ENCODE measurements around the gene CKAP5. TPM values are rescaled to one million over a fixed set of nuclear protein-coding genes. Genes with fewer than 3 reads are reported as not detected.
"Not testable (repeated sequence)": the region's sequence is repeated elsewhere in the genome, so short reads cannot be mapped to it uniquely, and the experiment has no call there.

CKAP5 gene
- total RNA-seq, 4 donors from 2014 or later: 27.2 to 37.0 (median 31.6) TPM

DNA sequence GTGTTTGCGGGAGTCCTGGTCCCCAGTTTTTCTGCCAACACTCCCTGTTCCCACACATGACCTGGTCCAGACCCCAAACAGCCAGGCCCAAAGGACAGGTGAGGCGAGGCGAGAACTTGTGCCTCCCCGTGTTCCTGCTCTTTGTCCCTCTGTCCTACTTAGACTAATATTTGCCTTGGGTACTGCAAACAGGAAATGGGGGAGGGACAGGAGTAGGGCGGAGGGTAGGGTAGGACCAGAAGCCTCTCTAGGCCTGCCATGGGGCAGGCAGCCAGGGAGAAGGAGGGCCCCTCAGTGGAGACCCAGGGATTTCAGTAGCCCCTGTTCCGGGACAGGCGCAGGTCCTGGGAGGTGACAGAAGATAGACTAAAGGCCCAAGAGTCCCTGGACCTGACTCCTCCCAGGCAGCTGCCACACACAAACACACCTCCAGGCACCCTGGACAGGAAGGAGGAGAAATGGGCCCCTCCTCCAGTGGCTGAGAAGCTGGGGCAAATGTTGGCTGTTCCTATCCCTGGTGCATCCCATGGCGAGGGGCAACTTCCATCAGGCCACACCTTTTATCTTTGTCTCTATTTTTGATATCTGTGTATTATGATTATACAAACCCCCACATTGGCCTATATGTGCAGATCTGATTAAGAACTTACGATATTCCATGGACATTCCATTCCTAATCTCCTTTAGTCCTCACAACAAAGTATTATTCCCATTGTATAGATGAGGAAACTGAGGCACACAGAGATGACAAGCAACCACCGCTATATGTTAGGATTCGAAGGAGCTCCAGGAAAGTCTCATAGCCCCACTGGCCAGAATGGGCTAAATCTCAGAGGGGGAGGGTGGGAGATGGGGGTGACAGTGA lies 127.7 kb downstream of the CKAP5 start:
- no peak for DNase-seq (ENCODE audit: low spot score)
- ATAC-seq (ENCODE audit: low FRiP score): no peak
- no peak for TF ChIP-seq CTCF (IDR thresholded peaks at IDR 0.05)

GRCh38 chr11:46717825-46718154 lies 128.3 kb downstream of the CKAP5 start:
- DNase-seq (ENCODE audit: low spot score); ATAC-seq (ENCODE audit: low FRiP score): not testable (repeated sequence)

GRCh38 chr11:46712874-46713576 lies 133.1 kb downstream of the CKAP5 start:
- ATAC-seq (ENCODE audit: low FRiP score): no peak
- DNase-seq (ENCODE audit: low spot score): no peak
- TF ChIP-seq CTCF (IDR thresholded peaks at IDR 0.05): no peak

DNA sequence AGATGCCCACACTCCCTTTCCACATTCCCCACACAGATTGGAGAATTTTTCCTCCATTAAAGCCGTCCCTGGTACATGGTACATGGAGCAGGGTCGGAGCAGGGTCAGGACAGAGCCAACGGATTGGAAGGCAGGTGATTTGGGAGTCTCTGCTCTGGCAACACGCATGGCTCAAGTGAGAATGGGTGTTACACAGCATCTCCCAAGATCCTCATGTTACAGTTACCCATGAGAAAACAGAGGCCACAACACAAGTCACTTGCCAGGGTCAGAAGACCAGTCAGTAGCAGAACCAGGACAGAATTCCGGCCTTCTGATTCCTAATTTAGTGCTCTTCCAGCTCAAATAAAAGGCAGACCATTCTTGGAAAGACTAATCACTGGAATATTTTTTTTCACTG lies 134.8 kb downstream of the CKAP5 start:
- DNase-seq (ENCODE audit: low spot score) (no peak), ATAC-seq (ENCODE audit: low FRiP score) (peak; percentile 22)
- no peak for TF ChIP-seq CTCF (IDR thresholded peaks at IDR 0.05)

GRCh38 chr11:46710821-46711269 lies 135.2 kb downstream of the CKAP5 start:
- ATAC-seq (ENCODE audit: low FRiP score): peak; percentile 75
- TF ChIP-seq CTCF (IDR thresholded peaks at IDR 0.05): no peak
- no peak for DNase-seq (ENCODE audit: low spot score)

- not testable (repeated sequence) for ATAC-seq (ENCODE audit: low FRiP score); DNase-seq (ENCODE audit: low spot score)
These were observed 136.7 kb downstream of the CKAP5 start for GRCh38 chr11:46709351-46709750.

- no peak for ATAC-seq (ENCODE audit: low FRiP score)
- no peak for TF ChIP-seq CTCF (IDR thresholded peaks at IDR 0.05)
- no peak for DNase-seq (ENCODE audit: low spot score)
These were observed 139.2 kb downstream of the CKAP5 start for GRCh38 chr11:46706886-46707285.
